ENCODE results near the gene OR10H1.
"Not testable (repeated sequence)": the region's sequence is repeated elsewhere in the genome, so short reads cannot be mapped to it uniquely, and the experiment has no call there.

OR10H1 gene

GRCh38 chr19:15828611-15829305 is 13.3 kb upstream of the OR10H1 start:
- not testable (repeated sequence) for DNase-seq (ENCODE audit: low spot score)

DNA sequence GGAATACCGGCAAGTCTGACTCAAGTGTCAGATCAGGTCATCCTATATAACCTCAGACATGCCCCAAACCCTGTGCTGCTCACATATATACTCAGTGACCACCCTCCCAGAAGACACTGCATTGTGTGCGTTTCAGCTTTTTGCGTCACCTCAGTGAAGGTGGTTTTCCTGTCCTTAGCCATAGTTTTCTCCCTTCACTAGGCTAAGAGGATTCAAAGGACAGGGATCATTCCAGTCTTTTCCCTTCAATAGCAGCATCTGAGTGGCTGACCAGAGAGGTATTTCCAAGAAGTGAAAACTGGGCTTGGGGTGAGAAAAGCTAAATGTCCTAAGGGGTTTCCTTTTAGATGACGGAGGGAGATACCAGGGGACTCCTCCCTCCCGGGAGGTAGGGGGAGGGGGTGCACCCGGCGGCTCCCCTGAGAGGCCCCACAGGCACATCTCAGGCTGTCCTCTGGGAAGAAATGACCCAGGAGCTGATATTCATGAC is 12.7 kb upstream of the OR10H1 start:
- no peak for DNase-seq (ENCODE audit: low spot score)

DNA sequence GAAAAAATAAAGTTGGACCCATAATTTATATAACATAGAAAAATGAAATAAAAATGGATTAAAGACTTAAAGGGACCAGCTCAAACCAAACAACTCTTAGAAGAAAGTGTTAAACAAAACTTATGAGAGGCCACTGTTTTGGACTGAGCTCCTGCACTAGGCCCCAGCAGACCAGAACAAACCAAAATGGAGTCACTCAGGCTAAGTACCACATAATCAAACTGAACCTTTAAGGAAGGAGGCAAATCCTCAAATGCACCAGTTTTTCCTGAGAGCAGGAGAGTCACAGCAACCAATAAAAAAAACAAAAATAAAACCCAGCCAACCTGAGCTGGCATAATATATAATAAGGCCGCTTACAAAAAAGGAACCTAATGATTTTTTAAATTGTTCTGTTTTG is 10.3 kb upstream of the OR10H1 start:
- no peak for DNase-seq (ENCODE audit: low spot score)

GRCh38 chr19:15820646-15821045 is 5.2 kb upstream of the OR10H1 start:
- DNase-seq (ENCODE audit: low spot score) = no peak

DNA sequence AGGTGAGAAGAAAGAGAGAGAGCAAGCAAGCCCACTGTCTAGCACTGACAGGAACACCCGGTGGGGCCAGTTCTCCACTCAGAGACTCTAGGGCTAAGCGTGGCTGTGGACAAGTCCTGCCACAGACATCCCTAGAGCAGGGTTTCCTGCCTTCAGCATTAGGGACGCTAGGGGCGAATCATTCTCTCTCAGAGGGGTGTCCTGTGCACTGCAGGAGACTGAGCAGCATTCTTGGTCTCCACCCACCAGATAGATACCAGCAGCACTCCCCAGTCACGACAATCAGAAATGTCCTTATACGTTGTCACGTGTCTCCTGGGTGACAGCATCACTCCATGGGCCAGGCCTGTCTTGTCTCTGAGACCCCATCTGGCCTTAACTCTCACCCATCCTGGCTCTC is 1.5 kb downstream of the OR10H1 start:
- no peak for DNase-seq (ENCODE audit: low spot score)

DNA sequence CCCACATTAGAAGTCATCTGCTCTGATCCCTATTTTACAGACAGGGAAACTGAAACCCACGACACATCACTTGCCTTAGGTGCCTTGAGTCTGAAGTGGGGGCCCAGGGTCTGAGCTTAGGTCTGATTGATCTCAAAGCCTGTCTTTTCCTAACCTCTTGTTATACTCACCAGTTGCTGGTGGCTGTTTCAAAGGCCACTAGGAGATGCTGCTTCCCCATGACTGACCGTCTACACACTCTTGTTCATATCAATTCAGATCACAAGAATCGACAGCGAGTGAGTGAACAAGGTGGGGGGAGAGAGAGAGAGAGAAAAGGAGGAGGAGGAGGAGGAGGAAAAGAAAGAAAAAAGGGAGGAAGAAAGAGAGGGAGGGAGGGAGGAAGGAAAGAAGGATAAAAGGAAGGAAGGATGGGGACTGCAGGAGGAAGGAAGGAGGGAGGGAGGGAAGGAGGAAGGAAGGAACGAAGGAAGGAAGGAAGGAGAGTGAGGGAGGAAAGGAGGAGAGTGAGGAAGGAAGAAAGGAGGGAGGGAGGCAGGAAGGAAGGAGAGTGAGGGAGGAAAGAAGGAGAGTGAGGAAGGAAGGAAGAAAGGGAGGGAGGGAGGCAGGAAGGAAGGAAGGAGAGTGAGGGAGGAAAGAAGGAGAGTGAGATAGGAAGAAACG is 3.3 kb downstream of the OR10H1 start:
- DNase-seq (ENCODE audit: low spot score) = no peak

DNA sequence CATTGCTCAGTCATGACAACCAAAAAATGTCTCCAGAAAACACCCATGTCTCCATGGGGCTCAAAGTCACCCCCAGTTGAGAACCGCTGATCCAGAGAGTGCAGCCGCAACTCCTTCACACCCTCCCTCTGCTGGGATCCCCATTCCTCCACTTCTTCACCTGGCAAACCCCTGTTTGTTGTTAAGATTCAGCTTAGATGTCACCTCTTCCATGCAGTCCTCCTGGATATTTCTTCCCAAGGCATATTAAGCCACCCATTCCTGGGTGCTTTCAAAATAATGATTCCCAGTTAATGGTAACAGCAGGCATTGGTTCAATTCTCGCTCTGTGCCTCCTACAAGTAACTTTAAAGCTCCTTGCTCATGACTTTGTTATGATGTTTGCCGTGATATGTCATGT is 4.0 kb downstream of the OR10H1 start:
- no peak for DNase-seq (ENCODE audit: low spot score)

GRCh38 chr19:15810335-15810734 is 5.1 kb downstream of the OR10H1 start:
- no peak for DNase-seq (ENCODE audit: low spot score)

- not testable (repeated sequence) for DNase-seq (ENCODE audit: low spot score)
Measured at GRCh38 chr19:15794279-15794678, 21.2 kb downstream of the OR10H1 start.

DNA sequence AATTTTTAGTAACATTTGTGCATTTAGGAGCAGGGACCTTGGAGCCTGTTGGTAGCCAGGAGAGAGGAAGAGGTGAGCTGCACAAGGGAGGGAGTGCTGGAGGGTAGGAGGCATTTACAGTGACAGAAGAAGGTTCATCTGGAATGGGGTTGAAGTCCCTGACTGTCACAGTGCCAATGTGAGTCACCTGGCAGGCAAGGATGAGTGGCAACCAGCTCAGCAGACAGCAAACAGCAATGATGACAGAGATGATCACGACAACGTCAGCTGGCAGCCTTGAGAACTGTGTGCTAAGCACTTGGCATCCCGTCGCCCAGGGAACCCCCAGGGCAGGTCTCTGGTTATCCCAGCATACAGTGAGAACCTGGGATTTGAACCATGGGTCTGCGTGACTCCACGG is 25.4 kb downstream of the OR10H1 start:
- DNase-seq (ENCODE audit: low spot score) = no peak

DNA sequence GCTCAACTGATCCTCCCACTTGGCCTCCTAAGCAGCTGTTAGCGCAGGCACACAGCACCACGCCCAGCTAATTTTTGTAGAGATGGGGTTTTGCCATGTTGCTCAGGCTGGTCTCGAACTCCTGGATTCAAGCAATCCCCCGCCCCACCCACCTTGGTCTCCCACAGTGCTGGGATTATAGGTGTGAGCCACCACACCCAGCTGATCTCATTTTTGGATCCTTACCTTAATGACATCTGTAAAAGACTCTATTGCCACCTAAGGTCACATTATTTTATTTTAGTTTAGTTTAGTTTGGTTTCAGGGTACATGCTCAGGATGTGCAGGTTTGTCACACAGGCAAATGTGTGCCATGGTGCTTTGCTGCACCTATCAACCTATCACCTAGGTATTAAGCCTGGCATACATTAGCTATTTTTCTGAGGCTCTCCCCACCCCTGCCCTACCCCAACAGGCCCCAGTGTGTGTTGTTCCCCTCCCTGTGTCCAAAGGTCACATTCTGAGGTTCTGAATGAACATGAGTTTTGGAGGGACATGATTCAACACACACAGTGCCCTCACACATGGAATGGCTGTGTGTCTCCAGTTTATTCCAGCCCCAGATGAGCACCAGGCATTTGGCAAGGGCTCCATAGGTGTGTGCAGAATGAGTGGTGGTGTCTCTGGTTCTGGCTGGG is 26.7 kb downstream of the OR10H1 start:
- DNase-seq (ENCODE audit: low spot score) = no peak

DNA sequence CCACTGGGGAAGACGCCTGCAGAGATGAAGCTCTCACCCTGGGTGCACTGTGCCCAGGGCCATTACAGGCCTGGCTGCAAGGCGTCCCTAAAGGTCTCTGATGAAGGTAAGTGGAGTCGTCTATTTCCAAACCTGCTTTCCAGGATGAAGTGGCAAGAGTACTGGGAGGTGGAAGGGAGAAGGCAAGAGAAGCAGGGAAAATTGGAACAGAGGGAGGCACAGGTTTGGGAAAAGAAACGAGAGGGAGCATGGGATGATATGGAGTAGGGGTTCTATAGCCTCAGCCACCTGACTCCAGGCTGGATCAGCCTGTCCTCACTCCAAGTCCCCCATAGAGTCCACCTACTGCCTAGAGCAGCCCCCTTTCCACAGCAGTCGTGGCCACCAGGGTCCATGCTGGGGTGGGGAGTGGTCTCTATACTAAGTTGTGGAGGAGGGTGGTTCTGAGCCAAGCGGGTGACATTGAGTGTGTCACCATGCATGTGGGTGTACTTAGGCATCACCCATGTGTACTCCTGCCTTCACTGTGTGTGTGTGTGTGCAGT is 27.8 kb downstream of the OR10H1 start, which contains the start of gene OR10H5:
Gene OR10H5, plus strand, starts transcription at position 51 of the 545 bp plus-strand sequence. CDS start 6,388 bp downstream, outside the sequence.
- no peak for DNase-seq (ENCODE audit: low spot score)

- DNase-seq (ENCODE audit: low spot score) = not testable (repeated sequence)
Measured at GRCh38 chr19:15782896-15783295, 32.6 kb downstream of the OR10H1 start.

- no peak for DNase-seq (ENCODE audit: low spot score)
Measured at GRCh38 chr19:15782211-15782610, 33.3 kb downstream of the OR10H1 start.

- no peak for DNase-seq (ENCODE audit: low spot score)
Measured at GRCh38 chr19:15781661-15782060, 33.8 kb downstream of the OR10H1 start.

DNA sequence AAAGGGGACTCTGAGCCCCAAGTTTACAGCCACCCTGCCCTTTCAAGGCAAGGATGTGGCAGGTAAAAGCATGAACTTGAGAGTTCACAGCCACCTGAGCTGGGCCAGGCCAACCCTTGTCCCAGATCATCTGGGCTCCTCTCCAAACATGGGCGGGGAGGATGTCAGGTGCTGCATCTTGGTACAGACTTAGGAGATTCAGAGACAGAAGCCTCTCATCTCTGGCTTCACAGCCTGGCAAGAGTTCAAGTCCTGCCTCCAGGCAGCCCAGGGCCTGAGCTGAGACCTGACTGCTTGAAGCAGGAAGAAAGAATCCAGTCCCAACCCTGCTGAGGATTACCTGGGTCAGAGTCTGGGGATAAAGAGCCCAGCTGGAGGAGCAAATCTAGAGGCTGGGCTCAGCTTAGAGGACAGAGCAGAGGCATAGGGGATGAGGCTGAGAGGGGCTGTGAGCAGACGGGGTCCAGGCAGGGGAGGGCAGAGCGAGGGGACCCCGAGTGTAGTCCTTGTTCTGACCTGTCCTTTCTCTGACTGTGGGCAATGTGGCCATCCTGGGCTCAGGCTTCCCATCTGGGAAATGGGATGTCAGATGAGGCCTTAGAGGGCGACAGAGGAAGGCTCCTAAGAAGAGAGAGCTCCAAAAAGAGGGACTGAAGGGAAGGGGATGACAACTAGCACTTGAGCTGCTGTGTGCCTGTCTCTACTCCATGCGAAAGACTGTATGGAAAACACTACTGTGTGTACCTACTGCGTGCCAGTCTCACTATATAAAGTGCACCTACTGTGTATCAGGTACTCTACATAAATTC is 34.6 kb downstream of the OR10H1 start:
- DNase-seq (ENCODE audit: low spot score) = no peak

- no peak for DNase-seq (ENCODE audit: low spot score)
Measured at GRCh38 chr19:15779756-15780476, 35.5 kb downstream of the OR10H1 start.

GRCh38 chr19:15776991-15777970 is 38.2 kb downstream of the OR10H1 start:
- no peak for DNase-seq (ENCODE audit: low spot score)

- no peak for DNase-seq (ENCODE audit: low spot score)
Measured at GRCh38 chr19:15776264-15776663, 39.2 kb downstream of the OR10H1 start.

DNA sequence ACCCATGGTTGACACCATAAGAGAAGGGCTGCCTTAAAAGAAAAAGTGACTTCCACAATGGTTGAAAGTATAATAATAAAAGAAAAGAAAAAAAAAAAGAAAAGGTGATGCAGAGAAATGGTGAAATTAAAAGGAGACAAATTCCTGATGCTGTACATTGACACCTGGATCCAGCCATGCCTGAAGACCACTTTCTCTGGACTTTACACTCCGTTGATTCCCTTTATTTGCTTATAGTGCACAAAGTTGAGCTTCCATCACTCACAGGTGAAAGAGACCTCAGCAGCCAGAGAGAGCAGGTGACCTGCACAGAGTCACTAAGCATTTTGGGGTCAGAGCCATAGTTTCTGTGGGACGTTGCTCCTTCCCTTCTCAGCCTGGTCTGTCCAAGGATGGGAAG is 40.2 kb downstream of the OR10H1 start:
- DNase-seq (ENCODE audit: low spot score) = no peak
